COLO668 (cell line): ENCODE measurements around the gene UBA52.

Source experiments
- DNase-seq: peaks from one replicate; lab custom pipeline; 2025; ENCODE audit not compliant: unreplicated experiment; lab: John Stamatoyannopoulos, UW

Gene UBA52

DNA sequence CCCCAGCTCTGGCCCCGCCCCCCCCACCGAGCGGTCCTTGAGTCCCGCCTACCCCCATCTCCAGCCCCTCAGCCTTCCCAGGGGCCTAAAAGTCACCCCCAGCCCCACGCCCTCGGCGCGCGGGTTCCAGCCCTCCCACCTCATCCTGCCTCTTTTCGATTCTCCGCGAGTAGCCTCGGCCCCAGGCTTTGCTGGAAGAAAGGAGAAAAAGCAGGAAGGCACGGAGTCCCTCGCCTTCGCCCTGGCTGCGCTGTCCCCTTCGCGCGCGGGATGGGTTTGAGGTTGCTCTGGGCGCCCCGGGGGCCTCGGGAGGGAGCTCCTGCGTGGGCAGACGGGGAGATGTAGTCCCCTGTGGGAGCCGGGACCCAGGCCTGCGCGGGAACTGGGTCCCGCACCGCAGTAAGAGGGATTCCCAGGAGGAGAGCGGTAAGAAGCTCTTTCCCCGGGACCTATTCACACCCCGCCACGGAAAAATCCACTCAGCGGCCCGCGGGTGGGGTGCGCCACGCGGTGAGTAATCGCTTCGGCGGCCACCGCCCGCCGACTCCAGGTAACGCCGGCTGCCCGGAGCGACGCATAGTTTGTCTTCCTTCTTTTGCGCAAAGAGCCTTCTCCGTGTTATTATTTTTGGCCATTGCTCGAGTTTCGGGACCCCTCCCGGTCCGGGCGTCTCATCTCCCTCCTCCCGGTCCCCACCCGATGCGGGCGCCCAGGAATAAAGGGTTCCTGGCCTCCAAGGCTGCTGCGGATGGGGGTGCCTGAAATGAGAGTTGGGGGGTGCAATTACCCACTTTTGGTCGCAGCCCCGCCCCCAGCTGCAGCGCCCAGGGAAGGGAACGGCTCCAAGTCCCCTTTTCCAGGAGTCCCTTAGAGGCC is 35.8 kb downstream of the UBA52 start:
- no peak for DNase-seq

GRCh38 chr19:18608102-18608804 is 36.6 kb downstream of the UBA52 start:
- DNase-seq = no peak

- DNase-seq = no peak
These were observed 37.4 kb downstream of the UBA52 start for GRCh38 chr19:18608805-18609716.

- DNase-seq = no peak
These were observed 38.0 kb downstream of the UBA52 start for GRCh38 chr19:18609717-18610051.

DNA sequence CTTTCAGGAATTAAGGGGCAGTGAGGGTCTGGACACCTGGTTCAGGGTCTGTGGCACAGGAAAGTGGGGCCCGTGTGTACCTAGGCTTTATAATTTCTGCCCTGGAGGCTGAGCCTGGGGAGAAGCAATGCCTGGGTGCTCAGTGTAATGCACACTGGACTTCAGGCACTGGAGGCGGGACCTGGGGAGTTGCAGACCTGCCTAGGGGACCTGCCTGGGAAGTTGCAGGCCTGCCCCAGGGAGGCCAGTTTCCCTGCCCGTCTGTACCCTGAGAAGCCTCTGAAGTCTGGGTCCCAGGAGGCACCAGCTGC is 38.5 kb downstream of the UBA52 start:
- DNase-seq = no peak

DNA sequence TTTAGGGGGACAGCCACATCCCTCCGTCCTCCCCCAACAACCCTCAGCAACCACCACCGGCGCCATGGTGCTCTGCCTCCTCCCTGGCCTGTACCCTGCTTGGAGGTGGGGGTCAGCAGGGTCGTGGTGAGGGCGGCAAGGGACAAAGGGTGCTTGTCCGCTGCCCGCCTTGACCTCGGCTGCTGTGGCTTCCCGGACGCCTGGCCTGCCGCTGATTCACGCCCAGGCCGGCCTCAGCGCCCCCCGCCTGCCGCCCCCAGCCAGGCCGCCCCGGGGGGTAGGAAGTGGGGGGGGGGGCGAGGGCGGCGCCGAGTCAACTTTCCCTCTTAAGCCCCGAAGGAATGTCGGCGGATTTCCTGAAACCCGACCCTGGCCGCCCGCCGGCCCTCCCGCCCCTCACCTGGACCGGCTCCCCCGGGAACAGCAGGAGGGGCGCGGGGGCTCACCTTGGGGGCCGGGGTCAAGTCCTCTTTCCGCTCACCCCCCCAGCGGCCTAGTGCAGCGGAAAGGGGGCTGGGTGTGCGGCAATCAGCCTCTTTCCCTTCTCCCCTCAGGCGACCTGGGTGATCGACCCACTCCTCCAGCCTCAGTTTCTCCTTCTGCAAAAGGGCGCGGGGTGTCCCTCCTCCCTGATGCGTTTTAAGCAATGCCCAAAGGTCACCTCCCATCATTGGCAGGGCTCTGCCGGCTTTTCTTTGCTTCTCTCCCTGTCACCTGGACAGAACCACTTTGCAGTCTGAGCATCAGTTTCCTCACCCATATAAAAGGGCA is 39.1 kb downstream of the UBA52 start:
- DNase-seq = no peak

DNA sequence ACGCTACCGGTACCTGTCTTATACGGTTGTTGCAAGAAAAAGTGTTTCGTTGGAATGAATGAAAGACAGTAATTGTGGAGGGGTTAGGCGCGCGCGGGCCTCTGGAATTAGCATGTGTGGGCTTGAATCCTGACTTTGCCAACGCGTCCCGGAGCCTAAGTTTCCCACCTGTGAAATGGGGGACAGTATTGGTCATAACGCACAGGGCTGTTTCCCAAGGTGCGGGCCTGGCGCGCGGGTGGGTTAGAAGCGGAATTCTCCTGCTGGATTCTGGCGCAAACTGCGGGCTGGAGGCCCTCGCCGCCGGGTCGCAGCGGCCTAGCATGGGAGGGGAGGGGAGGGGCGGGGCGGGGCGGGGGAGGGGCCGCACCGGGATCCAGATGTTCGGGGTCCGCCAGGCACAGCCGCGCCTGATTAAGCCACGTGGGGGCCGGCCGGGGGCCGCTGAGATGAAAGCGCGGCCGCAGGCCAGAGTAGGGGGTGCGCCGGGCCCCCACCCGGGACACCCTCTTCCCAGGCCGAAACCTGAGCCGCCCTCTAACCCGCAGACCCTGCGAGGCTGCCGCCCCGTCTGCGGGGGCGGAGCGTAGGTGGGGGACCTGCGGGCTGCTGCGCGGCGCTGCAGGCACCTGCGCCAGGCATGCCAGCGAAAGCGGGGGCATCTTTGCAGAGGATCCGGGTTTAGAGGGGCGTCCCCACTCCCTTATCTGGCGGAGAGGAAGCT is 39.8 kb downstream of the UBA52 start:
- peak; percentile 22 for DNase-seq

DNA sequence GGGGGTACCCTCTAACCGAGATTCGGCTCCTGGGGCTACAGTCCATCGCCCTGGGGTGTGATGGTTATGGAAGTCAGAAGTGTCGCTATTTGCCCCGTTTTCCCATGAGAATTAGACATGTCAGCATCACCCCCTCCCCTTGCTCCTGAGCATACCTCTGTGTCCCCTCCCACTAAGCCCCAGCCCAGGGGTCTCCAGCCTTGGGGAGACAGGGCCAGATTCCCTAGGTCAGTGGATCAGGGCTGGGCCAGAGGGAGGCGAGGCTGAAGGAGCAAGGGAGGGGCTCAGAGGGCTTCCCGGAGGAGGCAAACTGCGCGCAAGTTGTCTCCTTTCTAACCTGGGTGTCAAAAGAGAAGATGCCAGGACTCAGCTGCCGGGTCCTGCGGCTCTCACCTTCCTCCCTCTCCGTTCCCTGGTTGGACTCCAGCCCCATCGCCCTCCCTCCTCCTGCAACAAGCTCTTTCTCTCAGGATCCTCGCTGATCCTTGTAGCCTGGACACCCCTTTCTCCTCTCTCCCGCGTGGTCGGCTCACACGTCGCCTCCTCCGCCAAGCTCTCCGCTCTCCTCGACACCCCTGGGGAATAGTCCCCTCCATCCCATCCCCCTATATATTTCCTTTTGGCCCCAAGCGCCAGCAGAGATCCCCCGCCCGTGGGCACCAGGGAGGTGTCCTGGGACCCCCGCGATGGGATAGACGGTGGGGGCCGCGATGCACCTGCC is 40.6 kb downstream of the UBA52 start:
- no peak for DNase-seq

- peak; percentile 27 for DNase-seq
These were observed 41.3 kb downstream of the UBA52 start, which contains the start of gene TMEM59L for GRCh38 chr19:18612772-18613588. TMEM59L (plus strand) TSS chr19:18612870; CDS start chr19:18612959, 89 bp downstream.

DNA sequence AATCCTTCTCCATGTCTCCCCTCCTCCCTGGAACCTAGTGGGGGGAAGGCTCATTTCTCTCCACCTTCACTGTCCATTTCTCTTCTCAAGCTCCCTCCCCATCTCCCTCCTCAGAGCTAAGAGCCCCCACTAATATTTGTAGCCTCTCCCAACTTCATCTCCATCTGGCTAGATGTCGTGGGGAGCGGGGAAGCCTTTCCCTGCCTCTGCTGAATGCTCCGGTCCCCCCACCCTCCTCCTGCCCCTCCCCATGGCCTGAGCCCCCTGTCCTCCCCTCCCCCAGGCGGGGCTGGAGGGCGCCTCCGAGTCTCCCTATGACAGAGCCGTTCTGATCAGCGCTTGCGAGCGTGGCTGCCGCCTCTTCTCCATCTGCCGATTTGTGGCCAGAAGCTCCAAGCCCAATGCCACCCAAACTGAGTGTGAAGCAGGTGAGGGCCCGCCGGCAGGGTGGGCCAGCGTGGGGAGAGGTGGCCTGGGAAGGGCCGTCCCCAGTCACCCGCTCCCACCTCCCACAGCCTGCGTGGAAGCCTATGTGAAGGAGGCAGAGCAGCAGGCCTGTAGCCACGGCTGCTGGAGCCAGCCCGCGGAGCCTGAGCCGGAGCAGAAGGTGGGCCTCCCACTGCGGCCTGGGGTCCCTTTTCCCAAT is 42.1 kb downstream of the UBA52 start:
- DNase-seq = no peak

DNA sequence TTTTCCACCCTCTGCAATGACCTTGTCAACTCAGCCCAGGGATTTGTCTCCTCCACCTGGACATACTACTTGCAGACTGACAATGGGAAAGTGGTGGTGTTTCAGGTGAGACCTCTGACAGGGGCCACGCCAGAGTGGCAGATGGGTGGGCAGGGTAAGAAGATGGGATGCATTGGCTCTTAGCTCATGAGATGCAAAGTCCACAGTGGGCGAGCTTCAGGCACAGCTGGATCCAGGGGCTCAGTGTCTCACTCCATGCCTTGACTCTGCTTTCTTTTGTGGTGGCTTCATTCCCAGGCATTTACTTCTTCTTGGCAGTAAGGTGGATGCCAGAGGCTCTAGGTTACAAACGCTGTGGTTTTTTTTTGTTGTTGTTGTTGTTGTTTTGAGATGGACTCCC is 44.4 kb downstream of the UBA52 start:
- DNase-seq = no peak

DNA sequence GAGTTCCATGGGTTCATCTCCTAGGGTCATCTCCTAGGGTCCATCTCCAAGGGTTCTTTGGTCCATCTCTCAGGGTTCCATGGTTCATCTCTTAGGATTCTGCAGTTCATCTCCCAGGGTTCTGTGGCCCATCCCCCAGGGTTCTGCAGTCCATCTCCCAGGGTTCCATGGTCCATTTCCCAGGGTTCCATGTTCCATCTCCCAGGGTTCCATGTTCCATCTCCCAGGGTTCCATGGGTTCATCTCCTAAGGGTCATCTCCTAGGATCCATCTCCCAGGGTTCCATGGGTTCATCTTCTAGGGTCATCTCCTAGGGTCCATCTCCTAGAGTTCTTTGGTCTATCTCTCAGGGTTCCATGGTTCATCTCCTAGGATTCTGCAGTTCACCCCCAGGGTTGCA is 45.9 kb downstream of the UBA52 start:
- DNase-seq = no peak

GRCh38 chr19:18618236-18618635 is 46.6 kb downstream of the UBA52 start:
- no peak for DNase-seq

- no peak for DNase-seq
These were observed 48.7 kb downstream of the UBA52 start for GRCh38 chr19:18620311-18620710.

DNA sequence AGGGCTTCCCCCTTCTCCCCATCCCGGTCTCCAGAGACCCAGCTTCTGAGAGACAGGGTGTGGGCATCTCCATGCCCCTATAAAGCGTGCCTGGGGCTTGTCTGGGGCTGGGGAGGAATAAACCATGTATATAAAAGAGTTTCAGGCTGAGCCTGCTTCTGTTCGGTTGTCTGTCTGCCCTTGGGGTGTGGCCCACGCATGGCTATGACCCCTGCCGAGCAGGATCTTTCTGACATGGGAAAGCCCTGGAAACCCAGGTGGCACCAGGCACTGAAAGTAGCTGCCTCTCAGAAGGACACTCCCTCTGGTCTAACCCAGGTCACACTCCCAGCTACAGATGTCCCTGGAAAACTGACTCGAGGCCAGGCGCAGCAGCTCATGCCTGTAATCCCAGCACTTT is 49.2 kb downstream of the UBA52 start:
- no peak for DNase-seq

DNA sequence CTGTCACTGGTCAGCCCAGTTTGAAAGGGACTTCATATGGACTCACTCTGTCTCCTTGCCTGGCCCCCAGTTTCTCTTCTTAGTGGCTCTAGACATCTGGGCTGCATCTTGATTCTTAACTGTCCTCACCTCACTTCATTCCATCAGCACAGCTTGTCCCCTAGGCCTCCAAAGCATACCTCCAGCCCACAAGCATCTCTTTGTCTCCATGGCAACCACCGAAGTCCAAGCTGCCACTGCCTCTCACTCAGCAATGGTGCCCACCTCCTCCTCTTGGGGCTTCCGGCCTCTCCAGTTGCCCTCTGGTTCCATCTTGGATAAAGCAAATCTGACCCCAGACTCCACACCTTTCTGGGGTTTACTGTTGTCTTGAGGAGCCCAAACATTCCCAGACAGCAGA is 55.2 kb downstream of the UBA52 start:
- no peak for DNase-seq
